ENCODE measurements around the gene IL20RA.

DNA sequence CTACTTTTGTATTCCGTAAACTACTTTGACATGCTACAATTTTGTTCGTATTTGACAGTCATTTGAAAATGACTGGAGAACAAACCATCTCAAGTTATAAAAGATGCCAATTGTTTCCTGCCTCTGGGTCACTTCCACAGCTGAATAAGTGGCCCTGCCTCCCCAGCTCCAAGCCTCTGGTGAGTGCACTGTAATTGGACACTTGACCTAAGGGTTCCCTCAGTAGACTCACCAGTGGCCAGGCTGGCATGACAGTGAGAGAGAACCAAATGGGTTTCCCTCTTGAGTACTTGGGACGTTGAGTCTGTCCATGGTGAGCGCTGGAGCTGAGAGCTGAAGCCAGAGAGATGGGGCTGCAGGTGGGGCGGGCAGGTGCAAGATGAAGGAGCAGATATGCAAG lies 65.6 kb downstream of the IL20RA start:
- TF ChIP-seq, protein P1, sequence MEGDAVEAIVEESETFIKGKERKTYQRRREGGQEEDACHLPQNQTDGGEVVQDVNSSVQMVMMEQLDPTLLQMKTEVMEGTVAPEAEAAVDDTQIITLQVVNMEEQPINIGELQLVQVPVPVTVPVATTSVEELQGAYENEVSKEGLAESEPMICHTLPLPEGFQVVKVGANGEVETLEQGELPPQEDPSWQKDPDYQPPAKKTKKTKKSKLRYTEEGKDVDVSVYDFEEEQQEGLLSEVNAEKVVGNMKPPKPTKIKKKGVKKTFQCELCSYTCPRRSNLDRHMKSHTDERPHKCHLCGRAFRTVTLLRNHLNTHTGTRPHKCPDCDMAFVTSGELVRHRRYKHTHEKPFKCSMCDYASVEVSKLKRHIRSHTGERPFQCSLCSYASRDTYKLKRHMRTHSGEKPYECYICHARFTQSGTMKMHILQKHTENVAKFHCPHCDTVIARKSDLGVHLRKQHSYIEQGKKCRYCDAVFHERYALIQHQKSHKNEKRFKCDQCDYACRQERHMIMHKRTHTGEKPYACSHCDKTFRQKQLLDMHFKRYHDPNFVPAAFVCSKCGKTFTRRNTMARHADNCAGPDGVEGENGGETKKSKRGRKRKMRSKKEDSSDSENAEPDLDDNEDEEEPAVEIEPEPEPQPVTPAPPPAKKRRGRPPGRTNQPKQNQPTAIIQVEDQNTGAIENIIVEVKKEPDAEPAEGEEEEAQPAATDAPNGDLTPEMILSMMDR (IDR thresholded peaks at IDR 0.05) = no peak
- no peak for TF ChIP-seq POLR2A (IDR thresholded peaks at IDR 0.05)
